Heart left ventricle (tissue), 16 donors: Measurements from ENCODE around the gene ATP6V0A4. TPM values are rescaled to one million over a fixed set of nuclear protein-coding genes. Genes with fewer than 3 reads are reported as not detected.

Experiments used
- ATAC-seq, 4 donors: fragments of 200-7000 bp; cut with Tn5 transposase; one replicate each; pipeline ENCODE4 v1.9.1; 2020 to 2022; ENCODE audit warnings: moderate library complexity in 4 of 4, mild to moderate bottlenecking in 3 of 4, moderate number of reproducible peaks in 1 of 4
- DNase-seq, 5 donors: peaks; one replicate each; pipeline ENCODE4 v3.0.0-alpha.2; 2020
- H3K27ac ChIP-seq, 12 donors: fragments of 200-600 bp; sonication (generic) in 4 of 12; one replicate each; pipeline versions ENCODE4 v1.5.0 to v1.8.0; 2016 to 2022; ENCODE audit warnings: mild to moderate bottlenecking in 2 of 12
- H3K27me3 ChIP-seq, 9 donors: fragments of 200-600 bp; sonication (generic) in 2 of 9; one replicate each; pipeline versions ENCODE4 v1.5.1 to v1.8.0; 2016 to 2022; ENCODE audit warnings: mild to moderate bottlenecking in 3 of 9
- H3K36me3 ChIP-seq, 9 donors: fragments of 200-600 bp; sonication (generic) in 2 of 9; one replicate each; pipeline versions ENCODE4 v1.5.0 to v1.8.0; 2018 to 2022; ENCODE audit warnings: mild to moderate bottlenecking in 2 of 9
- H3K4me1 ChIP-seq, 12 donors: fragments of 200-600 bp; sonication (generic) in 4 of 12; one replicate each; pipeline versions ENCODE4 v1.5.0 to v1.8.0; 2016 to 2022; ENCODE audit warnings: mild to moderate bottlenecking in 3 of 12
- H3K4me3 ChIP-seq, 12 donors: fragments of 200-600 bp; sonication (generic) in 4 of 12; one replicate each; pipeline versions ENCODE4 v1.5.0 to v1.8.0; 2017 to 2022; ENCODE audit warnings: mild to moderate bottlenecking in 9 of 12, moderate library complexity in 4 of 12
- H3K9me3 ChIP-seq, 12 donors: fragments of 200-600 bp; sonication (generic) in 4 of 12; one replicate each; pipeline versions ENCODE4 v1.5.0 to v1.8.0; 2016 to 2022; ENCODE audit warnings: mild to moderate bottlenecking in 1 of 12
- CTCF ChIP-seq, 12 donors: fragments of 200-600 bp; sonication (generic) in 4 of 12; IDR thresholded peaks; one replicate each; pipeline versions ENCODE4 v1.5.0 to v1.8.0; 2018 to 2022; ENCODE audit warnings: antibody characterized with exemption in 12 of 12, mild to moderate bottlenecking in 5 of 12
- POLR2A ChIP-seq, 2 donors: fragments of 450-650 bp; IDR thresholded peaks; one replicate each; pipeline ENCODE4 v1.6.1; 2017; ENCODE audit warnings: antibody characterized with exemption in 2 of 2, mild to moderate bottlenecking in 2 of 2, moderate library complexity in 2 of 2
- WGBS, 4 donors: extraction: QIAGEN DNeasy Blood & Tissue Kit in 2 of 4; methylation state at CpG; one replicate each; pipeline versions ENCODE4 v1.1.5 to v1.1.7; 2013 to 2018; 5-methylcytosine and 5-hydroxymethylcytosine counted together
- intact Hi-C, 10 donors: fragments of 100-400 bp; cut with DNase I; formaldehyde crosslinking; loops; one replicate each; pipeline versions ENCODE4 v1.11.1 to v1.14.2; 2022
- polyA plus RNA-seq, 2 donors: library from polyadenylated mRNA; stranded (reverse); fragments of 200-250 nt; gene quantifications; one replicate each; pipeline ENCODE4 v1.2.3, GENCODE V29; 2013
- total RNA-seq, 9 donors: library from RNA; depleted of rRNA in 2 of 9; stranded (reverse); fragments of >200 nt in 2 of 9; fragmentation: NEBNext Ultra II Directional in 3 of 9; extraction: Animal tissue kit (Norgen Biotek cat#: 25700) in 3 of 9; gene quantifications; one replicate each; pipeline versions ENCODE4 v1.1.0 to v1.2.4, GENCODE V29; 2016 to 2023
- donor health status: ischemic (EF 13 %, LVEDD 7.1; RV severe dilation, severe dysfunction).
- donor health status: healthy with polysubstance abuse.
- donor health status: DM: no; HTN: yes; CAD: no.
- donor health status: DM: no; HTN: no; CAD: no.
- donor health status: ischemic (EF 25% LVEDD 6.9; RV normal size, moderate dysfunction).
- donor health status: ischemic (EF 25% LVEDD 5.7; RV mildly dilated, moderate dysfunction).
- donor health status: healthy.
- donor health status: DM: yes; HTN: yes; CAD: no.
- donor health status: ischemic (EF 35%, LVEDD 5.7; RV mildly dilated, moderate dysfunction).
- donor health status: nonischemic (EF 11% LVEDD 7.7; RV severe dilation, severe dysfunction).
- donor health status: DM: yes; HTN: yes; CAD: no.
- donor health status: PGD.
- donor health status: ischemic (EF 29% LVEDD 5.4; RV normal size, mild dysfunction).
- donor health status: nonischemic (EF 23%, LVEDD 6.1; RV moderate dilation, normal function).

ATP6V0A4 gene
- total and polyA plus RNA-seq, 11 donors, result not detected

GRCh38 chr7:138666385-138666784, 131.6 kb downstream of the ATP6V0A4 start:
- Histone ChIP-seq H3K36me3 (no peaks in the 10 kb centered on the region), H3K4me3 (no peak overlapping the region), H3K4me1 (peaks cover 0 to 6% (median 0%) of the 10 kb centered on the region in 12 donors), H3K27ac (no peak overlapping the region), H3K9me3 (no peaks in the 10 kb centered on the region), H3K27me3 (peaks cover 0 to 17% (median 3%) of the 10 kb centered on the region in 9 donors)
- DNase-seq, result no peak
- WGBS, 4 donors, result 2 to 10% (median 8%) methylated on average over 2 of the region's 2 CpGs
- intact Hi-C loops, result no loop called here
- ATAC-seq, result no peak
- TF ChIP-seq CTCF (IDR thresholded peaks at IDR 0.05) (no peak), POLR2A (IDR thresholded peaks at IDR 0.05) (no peak)

GRCh38 chr7:138665669-138666140, 132.3 kb downstream of the ATP6V0A4 start:
- Histone ChIP-seq H3K4me3 (no peak overlapping the region), H3K9me3 (no peaks in the 10 kb centered on the region), H3K27me3 (peaks cover 0 to 17% (median 5%) of the 10 kb centered on the region in 9 donors), H3K27ac (no peak overlapping the region), H3K4me1 (peaks cover 0 to 6% (median 0%) of the 10 kb centered on the region in 12 donors), H3K36me3 (no peaks in the 10 kb centered on the region)
- ATAC-seq (no peak), DNase-seq (no peak)
- 57 to 74% (median 67%) methylated on average over 4 of the region's 4 CpGs for whole genome bisulfite sequencing, 4 donors
- intact Hi-C loops, result no loop called here
- no peak for TF ChIP-seq CTCF (IDR thresholded peaks at IDR 0.05)
- TF ChIP-seq POLR2A (IDR thresholded peaks at IDR 0.05), result no peak

GRCh38 chr7:138665249-138665648, 132.7 kb downstream of the ATP6V0A4 start:
- H3K27me3 ChIP-seq, result peaks cover 0 to 17% (median 5%) of the 10 kb centered on the region in 9 donors
- H3K27ac ChIP-seq, result no peak overlapping the region
- DNase-seq, result no peak
- intact Hi-C loops, result no loop called here
- H3K4me1 ChIP-seq, result peaks cover 0 to 6% (median 0%) of the 10 kb centered on the region in 12 donors
- TF ChIP-seq CTCF (IDR thresholded peaks at IDR 0.05) (no peak), POLR2A (IDR thresholded peaks at IDR 0.05) (no peak)
- 68 to 82% (median 68%) methylated on average over 4 of the region's 4 CpGs for WGBS, 4 donors
- H3K9me3 ChIP-seq, result no peaks in the 10 kb centered on the region
- no peaks in the 10 kb centered on the region for H3K36me3 ChIP-seq
- no peak for ATAC-seq
- no peak overlapping the region for H3K4me3 ChIP-seq

- intact Hi-C loops, result no loop called here
- Histone ChIP-seq H3K36me3 (no peaks in the 10 kb centered on the region), H3K9me3 (no peaks in the 10 kb centered on the region), H3K4me1 (peaks cover 0 to 6% (median 0%) of the 10 kb centered on the region in 12 donors), H3K4me3 (peak overlapping the region in 11 of 12 donors; percentile 11 to 55 (median 45)), H3K27ac (no peak overlapping the region), H3K27me3 (peaks cover 0 to 22% (median 5%) of the 10 kb centered on the region in 9 donors)
- ATAC-seq (no peak), DNase-seq (no peak)
- WGBS, 4 donors, result 30 to 68% (median 37%) methylated on average over 59 of the region's 59 CpGs
- TF ChIP-seq CTCF (IDR thresholded peaks at IDR 0.05), result no peak
- no peak for TF ChIP-seq POLR2A (IDR thresholded peaks at IDR 0.05)
These were observed 134.0 kb downstream of the ATP6V0A4 start for GRCh38 chr7:138663725-138664710.
